K562 (cell line): Measurements from ENCODE around the gene TBR1. TPM values are rescaled to one million over a fixed set of nuclear protein-coding genes. Genes with fewer than 3 reads are reported as not detected.

ENCODE experiments used
- ATAC-seq: fragments of 200-7000 bp; cut with Tn5 transposase; 3 replicates; pipeline ENCODE4 v1.9.1; 2020; ENCODE audit warnings: moderate library complexity
- BruUV-seq: library from RNA; stranded (reverse); fragments of 400-500 nt; replicated peaks from 2 replicates; lab custom pipeline; 2021; lab: Mats Ljungman, UMichigan
- CTCF ChIA-PET: fragments of 300-600 bp; formaldehyde crosslinking; extraction: SDS; loops from one replicate; lab custom pipeline; 2021; ENCODE audit warnings: low intra/inter-chr PET ratio; lab: Yijun Ruan, JAX
- POLR2A ChIA-PET: fragments of 300-600, 350-650 bp; sonication (Branson Sonifier 250); formaldehyde crosslinking; extraction: SDS; loops from one replicate; lab custom pipeline; 2021; ENCODE audit warnings: antibody characterized with exemption, inconsistent platforms; lab: Yijun Ruan, JAX
- DNase-seq, 4 experiments: peaks; one replicate each; pipeline versions ENCODE4 v3.0.0 to v3.0.0-alpha.2; 2011 to 2018; ENCODE audit warnings: low spot score in 3 of 4, mixed read lengths in 3 of 4; ENCODE audit errors: extremely low read depth in 1 of 4
- FAIRE-seq: peaks from 2 replicates; lab custom pipeline; 2011; peaks lifted over from hg19 to GRCh38; lab: Jason Lieb, UNC
- H2AFZ ChIP-seq: 2 replicates; pipeline ENCODE4 v1.6.0; 2011; ENCODE audit warnings: low read depth, low read length, control low read depth, inconsistent platforms
- H3K27ac ChIP-seq: fragments of 200-600 bp; 3 replicates; pipeline ENCODE4 v1.8.0; 2011; ENCODE audit warnings: low read depth, mild to moderate bottlenecking, control low read depth, inconsistent platforms, low read length, moderate library complexity, mixed read lengths; ENCODE audit errors: extremely low read depth
- H3K27me3 ChIP-seq, 2 experiments: fragments of 300-600 bp in 1 of 2; 2 replicates in 1 of 2; 3 replicates in 1 of 2; pipeline versions ENCODE4 v1.6.0 to v1.8.0; 2011; ENCODE audit warnings: inconsistent platforms in 2 of 2, low read length in 2 of 2, mild to moderate bottlenecking in 1 of 2, mixed read lengths in 1 of 2, moderate library complexity in 1 of 2; ENCODE audit not compliant: control insufficient read depth in 2 of 2, insufficient read depth in 2 of 2
- H3K36me3 ChIP-seq: fragments of 300-600 bp; 3 replicates; pipeline ENCODE4 v1.8.0; 2011; ENCODE audit warnings: mild to moderate bottlenecking, low read length, inconsistent platforms; ENCODE audit not compliant: control insufficient read depth, insufficient read depth
- H3K4me1 ChIP-seq, 2 experiments: fragments of 200-600 bp in 1 of 2; replicated peaks in 1 of 2; 2 replicates in 1 of 2; 3 replicates in 1 of 2; pipeline versions ENCODE4 v1.5.1 to v1.8.0; 2011; ENCODE audit warnings: inconsistent platforms in 2 of 2, low read length in 2 of 2, mild to moderate bottlenecking in 1 of 2, mixed read lengths in 1 of 2, moderate library complexity in 1 of 2; ENCODE audit not compliant: control insufficient read depth in 2 of 2, insufficient read depth in 2 of 2
- H3K4me2 ChIP-seq: 2 replicates; pipeline ENCODE4 v1.6.1; 2011; ENCODE audit warnings: low read length, control low read depth, inconsistent platforms, mixed read lengths; ENCODE audit not compliant: insufficient read depth
- H3K4me3 ChIP-seq: fragments of 200-600 bp; sonication (generic), shearing (Covaris generic); 2 replicates; pipeline ENCODE4 v1.5.1; 2016; ENCODE audit warnings: control low read depth, inconsistent platforms
- H3K79me2 ChIP-seq: fragments of 200-600 bp; 3 replicates; pipeline ENCODE4 v1.8.0; 2011; ENCODE audit warnings: low read length, inconsistent platforms; ENCODE audit not compliant: control insufficient read depth, insufficient read depth
- H3K9ac ChIP-seq, 2 experiments: 2 replicates each; pipeline versions ENCODE4 v1.6.0 to v1.6.1; 2011; ENCODE audit warnings: low read depth in 2 of 2, low read length in 2 of 2, control low read depth in 1 of 2, inconsistent platforms in 1 of 2, mild to moderate bottlenecking in 1 of 2, mixed read lengths in 1 of 2; ENCODE audit not compliant: insufficient read depth in 1 of 2
- H3K9me1 ChIP-seq: one replicate; pipeline ENCODE4 v1.6.0; 2011; ENCODE audit warnings: inconsistent platforms, mild to moderate bottlenecking, low read length, moderate library complexity; ENCODE audit not compliant: control insufficient read depth, insufficient read depth
- H3K9me3 ChIP-seq: replicated peaks from 2 replicates; pipeline ENCODE4 v1.5.1; 2011; ENCODE audit warnings: low read depth, low read length, inconsistent platforms; ENCODE audit not compliant: control insufficient read depth, insufficient read depth
- H4K20me1 ChIP-seq: replicated peaks from 2 replicates; pipeline ENCODE4 v1.6.1; 2011; ENCODE audit warnings: low read length, inconsistent platforms, mixed read lengths; ENCODE audit not compliant: control insufficient read depth, insufficient read depth
- ARID4B ChIP-seq: sonication (generic); formaldehyde crosslinking; IDR thresholded peaks from 2 replicates; pipeline ENCODE4 v1.8.0; 2022; ENCODE audit warnings: mild to moderate bottlenecking, missing genetic modification reagents
- HLTF ChIP-seq: fragments of 450-650 bp; IDR thresholded peaks from 2 replicates; pipeline ENCODE4 v1.6.1; 2016
- MAFF ChIP-seq: IDR thresholded peaks from 2 replicates; pipeline ENCODE4 v1.6.1; 2012; ENCODE audit warnings: low read length, improper control_type of control experiment
- MAFG ChIP-seq: fragments of 450-650 bp; conservative IDR thresholded peaks from 2 replicates; pipeline ENCODE4 v1.6.1; 2016; ENCODE audit warnings: missing genetic modification characterization, missing compliant biosample characterization
- MAFK ChIP-seq: IDR thresholded peaks from 2 replicates; pipeline ENCODE4 v1.6.1; 2011; ENCODE audit warnings: low read length, improper control_type of control experiment
- NFIX ChIP-seq: fragments of 250-450 bp; sonication (Bioruptor Pico); IDR thresholded peaks from 2 replicates; pipeline ENCODE4 v1.4.0; 2020; ENCODE audit warnings: low read depth, mild to moderate bottlenecking, moderate library complexity
- RHOXF2B ChIP-seq: fragments of 250-450 bp; sonication (Bioruptor Pico); conservative IDR thresholded peaks from 2 replicates; pipeline ENCODE4 v1.5.1; 2021
- RNF2 ChIP-seq: sonication (generic); IDR thresholded peaks from 2 replicates; pipeline ENCODE4 v1.6.1; 2016
- RREB1 ChIP-seq: fragments of 250-450 bp; sonication (Bioruptor Pico); IDR thresholded peaks from 2 replicates; pipeline ENCODE4 v1.4.0; 2020
- TRIM24 ChIP-seq, 2 experiments: fragments of 450-650 bp; IDR thresholded peaks; 2 replicates each; pipeline ENCODE4 v1.6.1; 2016
- WGBS: fragments of 100-300 bp; shearing (Covaris generic); methylation state at CpG from one replicate; pipeline ENCODE4 v1.1.6; 2016; ENCODE audit warnings: low coverage, mixed read lengths; ENCODE audit not compliant: insufficient coverage; ENCODE audit errors: missing lambda C conversion rate; 5-methylcytosine and 5-hydroxymethylcytosine counted together
- in situ Hi-C: fragments of 300-500 bp; cut with MboI; formaldehyde crosslinking; loops from 4 replicates; pipeline ENCODE4 v1.15.0; 2018; ENCODE audit warnings: inconsistent platforms, mixed read lengths
- intact Hi-C: fragments of 100-400 bp; cut with micrococcal nuclease; formaldehyde crosslinking; loops from 2 replicates; pipeline ENCODE4 v1.14.2; 2022
- polyA plus RNA-seq, 8 experiments: library from polyadenylated mRNA; depleted of rRNA in 4 of 8; stranded (reverse) in 5 of 8; unstranded in 3 of 8; fragments of >200 nt; fragmentation: Nextera tagmentation in 2 of 8; fragmentation: Illumina TruSeq in 1 of 8; extraction: Ambion mirVana in 2 of 8; extraction: Trizol in 1 of 8; gene quantifications; 2 replicates each; pipeline versions ENCODE4 v1.2.1 to v1.2.3, GENCODE V29; 2011 to 2014; ENCODE audit warnings: inconsistent platforms in 1 of 8, missing spikeins in 1 of 8
- total RNA-seq, 7 experiments: library from RNA; depleted of rRNA in 6 of 7; stranded (reverse); fragments of >200 nt in 6 of 7; fragmentation: Illumina TruSeq in 2 of 7; extraction: Trizol in 2 of 7; gene quantifications; 2 replicates each; pipeline versions ENCODE4 v1.2.1 to v1.2.3, GENCODE V29; 2011 to 2021; ENCODE audit warnings: low replicate concordance in 1 of 7
- TF ChIP-seq, protein P1 (sequence below): fragments of 450-650 bp; formaldehyde crosslinking; IDR thresholded peaks from 2 replicates; pipeline ENCODE4 v1.4.0; 2022; ENCODE audit warnings: mild to moderate bottlenecking, moderate library complexity

TBR1 gene
- total and polyA plus RNA-seq, 9 of the 15 experiments (the other 6 are each of a cell fraction or from before 2014, with no cell fraction given), result 0.01 to 0.09 TPM; not detected in 7

- 96% methylated on average over 1 of the region's 1 CpG for WGBS
- Histone ChIP-seq H4K20me1 (no peaks in the 10 kb centered on the region), H3K4me3 (no peak overlapping the region), H3K4me1 (peaks cover 0 to 4% of the 10 kb centered on the region in 2 experiments; a peak in 3 of 5 replicates), H3K9me1 (no peaks in the 10 kb centered on the region), H2AFZ (no peak overlapping the region), H3K4me2 (no peak overlapping the region), H3K9ac (no peak overlapping the region), H3K27ac (no peak overlapping the region), H3K36me3 (peaks cover 38% of the 10 kb centered on the region; the same call in 2 of the 3 replicates), H3K9me3 (no peaks in the 10 kb centered on the region), H3K79me2 (no peaks in the 10 kb centered on the region), H3K27me3 (peaks cover 2% of the 10 kb centered on the region in 2 experiments; a peak in 1 of 5 replicates)
- POLR2A ChIA-PET, result no interaction called here
- intact Hi-C loops (no loop called here), in situ Hi-C loops (no loop called here)
- BruUV-seq, result no TSS peak
- DNase-seq (no peak), FAIRE-seq (no peak), ATAC-seq (no peak)
- CTCF ChIA-PET, result no interaction called here
- TF ChIP-seq MAFG (tag) (0 out of 2 replicates have a peak, but pooled peaks have one; percentile 13), RREB1 (CRISPR knock-in tag) (no peak), TRIM24 (IDR thresholded peaks at IDR 0.05) (no peak), RHOXF2B (CRISPR knock-in tag) (no peak), NFIX (CRISPR knock-in tag) (no peak), RNF2 (no peak), HLTF (no peak), MAFK (peak; percentile 30; the same call in 1 of the 2 replicates), MAFF (peak; percentile 51), ARID4B (CRISPR knock-in tag) (no peak)
- TF ChIP-seq, protein P1, sequence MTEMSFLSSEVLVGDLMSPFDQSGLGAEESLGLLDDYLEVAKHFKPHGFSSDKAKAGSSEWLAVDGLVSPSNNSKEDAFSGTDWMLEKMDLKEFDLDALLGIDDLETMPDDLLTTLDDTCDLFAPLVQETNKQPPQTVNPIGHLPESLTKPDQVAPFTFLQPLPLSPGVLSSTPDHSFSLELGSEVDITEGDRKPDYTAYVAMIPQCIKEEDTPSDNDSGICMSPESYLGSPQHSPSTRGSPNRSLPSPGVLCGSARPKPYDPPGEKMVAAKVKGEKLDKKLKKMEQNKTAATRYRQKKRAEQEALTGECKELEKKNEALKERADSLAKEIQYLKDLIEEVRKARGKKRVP (CRISPR knock-in tag), result no peak
Observed at GRCh38 chr2:161409308-161409907, 6.7 kb upstream of the TBR1 start.
